C4-2B (cell line): ENCODE data around the gene FUT6.
"Not testable (repeated sequence)": the region's sequence is repeated elsewhere in the genome, so short reads cannot be mapped to it uniquely, and the experiment has no call there.

Experiments
- CTCF ChIP-seq: fragments of 450-650 bp; conservative IDR thresholded peaks from 2 replicates; pipeline ENCODE4 v1.5.1; 2017; ENCODE audit warnings: mild to moderate bottlenecking
- ZFX ChIP-seq: fragments of 450-650 bp; IDR thresholded peaks from 2 replicates; pipeline ENCODE4 v1.6.1; 2017

- not testable (repeated sequence) for TF ChIP-seq CTCF, ZFX
Observed at GRCh38 chr19:5780916-5781315, 58.6 kb downstream of the FUT6 start.
